ENCODE results near the gene FCGR3B.
"Not testable (repeated sequence)": the region's sequence is repeated elsewhere in the genome, so short reads cannot be mapped to it uniquely, and the experiment has no call there.

FCGR3B gene

GRCh38 chr1:161605024-161605423 is 26.0 kb downstream of the FCGR3B start:
- not testable (repeated sequence) for DNase-seq

- not testable (repeated sequence) for DNase-seq
Observed at GRCh38 chr1:161597077-161597476, 33.9 kb downstream of the FCGR3B start.

- DNase-seq: not testable (repeated sequence)
Observed at GRCh38 chr1:161595583-161595982, 35.4 kb downstream of the FCGR3B start.

GRCh38 chr1:161595173-161595572 is 35.8 kb downstream of the FCGR3B start:
- not testable (repeated sequence) for DNase-seq

GRCh38 chr1:161594269-161594984 is 36.5 kb downstream of the FCGR3B start:
- DNase-seq: not testable (repeated sequence)

- not testable (repeated sequence) for DNase-seq
Observed at GRCh38 chr1:161593092-161593755, 37.8 kb downstream of the FCGR3B start.

GRCh38 chr1:161592586-161592985 is 38.4 kb downstream of the FCGR3B start:
- not testable (repeated sequence) for DNase-seq

GRCh38 chr1:161589920-161590319 is 41.1 kb downstream of the FCGR3B start:
- not testable (repeated sequence) for DNase-seq

- DNase-seq: not testable (repeated sequence)
Observed at GRCh38 chr1:161589365-161589764, 41.6 kb downstream of the FCGR3B start.

- not testable (repeated sequence) for DNase-seq
Observed at GRCh38 chr1:161588596-161588995, 42.4 kb downstream of the FCGR3B start.

GRCh38 chr1:161582882-161583281 is 48.1 kb downstream of the FCGR3B start:
- DNase-seq: not testable (repeated sequence)

- not testable (repeated sequence) for DNase-seq
Observed at GRCh38 chr1:161580879-161581537, 50.0 kb downstream of the FCGR3B start.

- not testable (repeated sequence) for DNase-seq
Observed at GRCh38 chr1:161579856-161580507, 51.0 kb downstream of the FCGR3B start.

- DNase-seq: not testable (repeated sequence)
Observed at GRCh38 chr1:161576676-161577075, 54.3 kb downstream of the FCGR3B start.

Measured in NCI-H187 (cell line).